ENCODE results near the gene KLKB1.
"Not testable (repeated sequence)": the region's sequence is repeated elsewhere in the genome, so short reads cannot be mapped to it uniquely, and the experiment has no call there.

The KLKB1 gene

GRCh38 chr4:186265683-186266652 is 38.7 kb downstream of the KLKB1 start, which contains the start of gene F11:
Gene F11 (plus strand): TSS chr4:186266189. CDS start chr4:186267137, 948 bp downstream.
- peak; percentile 21 for DNase-seq (ENCODE audit: low spot score)

GRCh38 chr4:186266729-186267456 is 39.6 kb downstream of the KLKB1 start:
- peak; percentile 60 for DNase-seq (ENCODE audit: low spot score)

- no peak for DNase-seq (ENCODE audit: low spot score)
Measured at GRCh38 chr4:186271081-186271678, 43.9 kb downstream of the KLKB1 start.

GRCh38 chr4:186272699-186273391 is 45.5 kb downstream of the KLKB1 start:
- DNase-seq (ENCODE audit: low spot score): no peak

- not testable (repeated sequence) for DNase-seq (ENCODE audit: low spot score)
Measured at GRCh38 chr4:186273392-186273789, 46.1 kb downstream of the KLKB1 start.

GRCh38 chr4:186283311-186283710 is 56.0 kb downstream of the KLKB1 start:
- no peak for DNase-seq (ENCODE audit: low spot score)

GRCh38 chr4:186285147-186285546 is 57.8 kb downstream of the KLKB1 start:
- DNase-seq (ENCODE audit: low spot score): no peak

- no peak for DNase-seq (ENCODE audit: low spot score)
Measured at GRCh38 chr4:186286581-186286980, 59.3 kb downstream of the KLKB1 start.

GRCh38 chr4:186291256-186291890 is 64.1 kb downstream of the KLKB1 start:
- no peak for DNase-seq (ENCODE audit: low spot score)

- DNase-seq (ENCODE audit: low spot score): no peak
Measured at GRCh38 chr4:186294160-186294559, 66.9 kb downstream of the KLKB1 start.

- DNase-seq (ENCODE audit: low spot score): no peak
Measured at GRCh38 chr4:186296481-186296880, 69.2 kb downstream of the KLKB1 start.

GRCh38 chr4:186297013-186297645 is 69.8 kb downstream of the KLKB1 start:
- DNase-seq (ENCODE audit: low spot score): peak; percentile 64

- no peak for DNase-seq (ENCODE audit: low spot score)
Measured at GRCh38 chr4:186298031-186298647, 70.8 kb downstream of the KLKB1 start.

GRCh38 chr4:186299291-186299690 is 72.0 kb downstream of the KLKB1 start:
- no peak for DNase-seq (ENCODE audit: low spot score)

- DNase-seq (ENCODE audit: low spot score): no peak
Measured at GRCh38 chr4:186300659-186301390, 73.5 kb downstream of the KLKB1 start.

GRCh38 chr4:186304216-186304615 is 76.9 kb downstream of the KLKB1 start:
- no peak for DNase-seq (ENCODE audit: low spot score)

GRCh38 chr4:186304866-186305505 is 77.7 kb downstream of the KLKB1 start:
- DNase-seq (ENCODE audit: low spot score): peak; percentile 47

GRCh38 chr4:186307497-186307896 is 80.2 kb downstream of the KLKB1 start:
- no peak for DNase-seq (ENCODE audit: low spot score)

GRCh38 chr4:186307916-186308315 is 80.6 kb downstream of the KLKB1 start:
- DNase-seq (ENCODE audit: low spot score): no peak

Measured in kidney tubule cell (primary cell).